GM12873 (cell line): Measurements from ENCODE around the gene MAPK1IP1L.

ENCODE experiments used
- TF ChIP-seq, protein P1 (sequence below): IDR thresholded peaks from 2 replicates; pipeline ENCODE4 v1.5.1; 2012; ENCODE audit warnings: low read depth, mild to moderate bottlenecking, moderate library complexity, low read length, control low read depth; ENCODE audit not compliant: insufficient read depth; ENCODE audit errors: missing control alignments

Gene MAPK1IP1L

DNA sequence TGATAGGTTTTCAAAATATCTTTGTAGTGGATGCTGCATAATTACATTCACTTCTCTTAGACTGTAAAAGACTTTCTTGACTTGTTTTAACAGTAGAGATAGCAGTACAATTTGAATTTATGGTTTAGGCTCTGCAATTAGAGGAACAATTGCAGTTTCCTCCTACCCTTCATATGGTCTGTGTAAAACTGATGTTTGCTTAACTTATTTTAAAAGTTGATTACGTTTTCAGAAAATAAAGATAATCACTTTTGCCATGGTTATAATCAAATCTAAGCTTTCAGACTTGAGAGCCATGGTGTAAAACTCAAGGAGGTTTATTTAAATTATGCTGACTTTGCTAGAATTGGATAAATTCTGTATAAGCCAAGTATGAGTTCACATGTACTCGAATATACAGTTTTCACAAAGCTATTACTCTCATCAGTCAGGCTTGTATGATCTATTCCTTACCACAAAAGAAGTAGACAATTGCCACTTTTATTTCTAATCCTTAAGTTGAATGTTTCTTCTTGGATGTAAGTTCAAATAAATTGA is 2.5 kb upstream of the MAPK1IP1L start:
- TF ChIP-seq, protein P1, sequence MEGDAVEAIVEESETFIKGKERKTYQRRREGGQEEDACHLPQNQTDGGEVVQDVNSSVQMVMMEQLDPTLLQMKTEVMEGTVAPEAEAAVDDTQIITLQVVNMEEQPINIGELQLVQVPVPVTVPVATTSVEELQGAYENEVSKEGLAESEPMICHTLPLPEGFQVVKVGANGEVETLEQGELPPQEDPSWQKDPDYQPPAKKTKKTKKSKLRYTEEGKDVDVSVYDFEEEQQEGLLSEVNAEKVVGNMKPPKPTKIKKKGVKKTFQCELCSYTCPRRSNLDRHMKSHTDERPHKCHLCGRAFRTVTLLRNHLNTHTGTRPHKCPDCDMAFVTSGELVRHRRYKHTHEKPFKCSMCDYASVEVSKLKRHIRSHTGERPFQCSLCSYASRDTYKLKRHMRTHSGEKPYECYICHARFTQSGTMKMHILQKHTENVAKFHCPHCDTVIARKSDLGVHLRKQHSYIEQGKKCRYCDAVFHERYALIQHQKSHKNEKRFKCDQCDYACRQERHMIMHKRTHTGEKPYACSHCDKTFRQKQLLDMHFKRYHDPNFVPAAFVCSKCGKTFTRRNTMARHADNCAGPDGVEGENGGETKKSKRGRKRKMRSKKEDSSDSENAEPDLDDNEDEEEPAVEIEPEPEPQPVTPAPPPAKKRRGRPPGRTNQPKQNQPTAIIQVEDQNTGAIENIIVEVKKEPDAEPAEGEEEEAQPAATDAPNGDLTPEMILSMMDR, result no peak

DNA sequence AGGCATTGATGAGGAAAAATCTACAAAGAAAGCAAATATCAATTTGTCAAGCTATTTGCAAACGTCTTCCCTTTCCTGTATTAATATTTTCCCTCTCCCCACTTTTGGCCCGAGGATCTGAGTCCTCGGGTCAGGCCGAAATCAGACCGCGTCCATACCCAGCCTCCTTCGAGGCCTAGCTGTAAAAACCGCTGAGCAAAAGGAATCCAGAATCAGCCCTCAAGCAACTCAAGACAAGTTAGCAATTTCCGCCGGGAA is 353 bp upstream of the MAPK1IP1L start:
- TF ChIP-seq, protein P1, result no peak

DNA sequence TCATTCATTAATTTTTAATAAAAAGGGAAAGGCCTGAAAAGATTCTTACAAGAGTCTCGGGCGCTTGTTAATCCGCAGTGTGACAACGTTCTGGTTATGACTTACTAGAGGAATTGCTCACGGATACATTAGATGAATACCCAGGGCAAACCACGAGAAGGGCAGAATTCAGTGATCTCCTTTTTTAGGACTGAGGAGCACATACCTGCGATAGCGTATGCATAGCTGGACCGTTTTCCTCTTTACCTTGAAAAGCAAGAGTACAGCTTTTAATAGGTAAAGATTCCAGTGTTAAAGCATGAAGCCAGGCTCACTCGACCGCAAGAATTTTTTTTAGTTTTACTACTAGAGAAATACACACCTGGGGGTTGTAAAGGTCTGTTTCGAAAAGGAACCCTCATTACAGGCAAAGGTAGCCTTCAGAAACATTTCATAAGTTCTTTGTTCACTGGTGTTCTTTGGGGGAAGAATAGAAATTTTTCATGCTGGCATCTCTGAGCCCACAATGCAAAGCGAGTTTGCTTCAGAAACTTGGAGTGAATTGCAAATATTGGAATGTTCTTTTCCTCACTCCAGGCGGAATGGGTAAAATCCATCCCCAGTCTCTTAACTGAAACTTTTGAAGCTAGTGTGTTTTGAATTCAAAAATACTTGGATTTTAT is 953 bp downstream of the MAPK1IP1L start:
- TF ChIP-seq, protein P1, result no peak

DNA sequence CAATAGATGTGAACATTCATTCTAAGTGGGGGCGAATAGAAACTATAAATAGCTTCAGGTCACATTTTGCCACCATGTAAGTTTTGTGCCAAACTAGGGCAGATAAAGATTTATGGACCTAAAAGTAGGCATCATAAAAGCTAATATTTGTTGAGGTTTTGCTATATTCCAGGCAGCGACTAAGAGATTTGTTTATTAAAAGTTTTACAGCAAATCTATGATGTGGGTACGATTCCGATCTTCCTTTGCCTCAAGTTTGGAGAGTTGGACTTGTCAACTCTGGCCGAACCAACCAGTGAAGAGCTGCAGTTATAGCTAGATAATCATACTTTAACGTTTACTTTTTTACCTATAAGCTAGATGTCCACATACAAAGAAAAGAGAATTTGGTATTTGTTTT is 1.6 kb downstream of the MAPK1IP1L start:
- TF ChIP-seq, protein P1, result no peak

DNA sequence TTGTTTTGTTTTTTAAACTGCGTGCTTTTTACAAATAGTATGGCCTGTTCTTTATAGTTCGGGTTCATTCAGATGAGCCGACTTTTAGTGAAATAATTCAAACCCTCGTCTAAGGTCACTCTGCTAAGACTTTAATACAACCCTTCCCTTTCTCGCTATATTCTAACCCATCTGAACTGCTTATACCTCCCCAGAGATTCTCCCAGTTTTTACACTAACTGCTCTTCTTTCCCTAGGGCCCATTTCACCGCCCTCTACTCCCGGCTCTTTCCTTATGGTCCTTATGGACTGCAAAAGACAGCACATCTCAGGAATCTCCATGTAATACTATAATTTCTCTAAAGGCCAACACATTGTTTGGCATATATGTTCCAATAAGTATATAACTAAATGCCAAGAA is 2.1 kb downstream of the MAPK1IP1L start:
- TF ChIP-seq, protein P1, result no peak

DNA sequence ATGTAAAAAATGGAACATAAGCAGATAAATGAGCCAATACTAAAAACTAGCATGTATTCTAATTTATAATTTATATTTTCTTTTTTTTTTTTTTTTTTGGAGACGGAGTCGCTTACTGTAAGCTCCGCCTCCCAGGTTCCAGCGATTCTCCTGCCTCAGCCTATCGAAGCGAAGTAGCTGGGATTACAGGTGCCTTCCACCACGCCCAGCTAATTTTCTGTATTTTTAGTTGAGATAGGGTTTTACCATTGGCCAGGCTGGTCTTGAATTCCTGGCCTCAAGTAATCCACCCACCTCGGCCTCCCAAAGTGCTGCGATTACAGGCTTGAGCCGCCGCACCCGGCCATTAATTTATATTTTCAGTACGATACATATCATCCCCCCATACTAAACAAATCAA is 2.7 kb downstream of the MAPK1IP1L start:
- TF ChIP-seq, protein P1, result no peak

DNA sequence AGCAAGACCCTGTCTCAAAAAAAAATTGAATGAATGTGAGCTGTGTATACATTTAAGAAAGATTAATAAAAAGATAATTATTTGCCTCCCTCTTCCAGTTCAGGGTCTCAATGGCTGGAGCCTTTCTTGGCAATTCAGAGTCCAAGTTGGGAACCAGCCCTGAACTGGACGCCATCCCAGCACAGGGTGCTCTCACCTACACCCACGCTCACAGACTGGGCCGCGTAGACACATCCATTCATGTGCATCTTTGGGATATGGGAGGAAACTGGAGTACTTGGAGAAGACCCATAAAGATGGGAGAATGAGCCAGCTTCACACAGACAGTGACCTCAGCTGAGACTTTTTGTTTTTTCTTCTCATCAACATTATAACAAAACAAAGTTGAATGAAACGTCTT is 6.5 kb downstream of the MAPK1IP1L start:
- TF ChIP-seq, protein P1, result no peak

DNA sequence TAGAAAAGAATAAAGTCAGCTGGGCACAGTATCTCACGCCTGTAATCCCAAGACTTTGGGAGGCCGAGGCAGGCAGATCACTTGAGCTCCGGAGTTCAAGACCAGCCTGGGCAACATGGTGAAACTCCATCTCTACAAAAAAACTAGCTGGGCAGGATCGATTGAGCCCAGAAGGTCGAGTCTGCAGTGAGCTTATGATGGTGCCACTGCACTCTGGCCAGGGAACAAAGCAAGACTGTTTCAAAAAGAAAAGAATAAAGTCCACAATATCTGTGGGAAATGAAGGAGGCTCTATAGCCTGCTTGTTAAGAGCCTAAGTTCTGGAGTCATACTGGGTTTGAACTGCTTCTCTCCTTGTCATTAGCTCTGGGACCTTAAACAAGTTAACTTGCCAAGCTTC is 7.9 kb downstream of the MAPK1IP1L start:
- TF ChIP-seq, protein P1, result no peak
